Fibroblast of mammary gland (primary cell): ENCODE data around the gene ADK.
A peak's percentile ranks its signal among the peaks of the same experiment; 100 is the strongest.

Source experiments
- DNase-seq: peaks from one replicate; pipeline ENCODE4 v3.0.0-alpha.2; 2010; ENCODE audit warnings: low read depth
- H3K4me3 ChIP-seq: 2 replicates; pipeline ENCODE4 v1.5.1; 2011; ENCODE audit warnings: low read depth, mild to moderate bottlenecking, low read length, moderate library complexity; ENCODE audit not compliant: control insufficient read depth
- CTCF ChIP-seq: conservative IDR thresholded peaks from 2 replicates; pipeline ENCODE4 v1.5.1; 2011; ENCODE audit warnings: low read depth, low read length, inconsistent platforms; ENCODE audit not compliant: control insufficient read depth, insufficient read depth

Gene ADK

GRCh38 chr10:74539317-74539716, 388.3 kb downstream of the ADK start:
- no peak overlapping the region for H3K4me3 ChIP-seq
- DNase-seq: no peak
- TF ChIP-seq CTCF: no peak

DNA sequence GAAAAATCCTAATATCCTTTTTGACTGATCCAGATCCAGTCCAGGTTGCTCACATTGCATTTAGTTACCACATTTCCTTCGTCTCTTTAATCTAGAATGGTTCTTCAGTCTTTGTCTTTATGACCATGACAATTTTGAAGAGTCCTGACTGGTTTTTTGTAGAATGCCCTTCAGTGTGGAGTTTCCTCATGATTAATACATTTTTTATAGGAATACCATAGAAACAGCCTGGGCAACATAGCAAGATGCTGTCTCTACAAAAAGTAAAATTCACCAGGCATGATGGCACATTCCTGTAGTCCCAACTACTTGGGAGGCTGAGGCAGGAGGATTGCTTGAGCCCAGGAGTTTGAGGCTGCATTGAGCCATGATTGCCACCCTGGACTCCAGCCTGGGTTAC, 390.4 kb downstream of the ADK start:
- DNase-seq: no peak
- no peak for TF ChIP-seq CTCF
- no peak overlapping the region for H3K4me3 ChIP-seq

DNA sequence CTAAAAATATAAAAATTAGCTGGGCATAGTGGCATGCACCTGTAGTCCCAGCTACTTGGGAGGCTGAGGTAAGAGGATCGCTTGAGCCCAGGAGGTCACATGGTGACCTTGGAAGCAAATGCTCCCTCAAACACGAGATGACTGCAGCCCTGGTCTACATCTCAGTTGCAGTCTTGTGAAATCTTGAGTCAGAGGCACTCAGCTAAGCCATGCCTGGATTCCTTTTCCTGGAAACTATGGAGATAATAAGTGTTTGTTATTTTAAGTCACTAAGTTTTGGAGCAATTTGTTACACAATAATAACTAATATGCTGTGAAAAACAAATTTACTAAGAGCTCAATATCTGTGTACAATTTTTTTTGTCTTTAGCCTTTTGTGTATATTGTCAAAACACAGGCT, 391.1 kb downstream of the ADK start:
- DNase-seq: peak; percentile 90
- H3K4me3 ChIP-seq: no peak overlapping the region
- TF ChIP-seq CTCF: no peak

GRCh38 chr10:74543276-74543675, 392.3 kb downstream of the ADK start:
- no peak overlapping the region for H3K4me3 ChIP-seq
- no peak for TF ChIP-seq CTCF
- no peak for DNase-seq

GRCh38 chr10:74544106-74544505, 393.1 kb downstream of the ADK start:
- DNase-seq: peak; percentile 24
- no peak for TF ChIP-seq CTCF
- H3K4me3 ChIP-seq: no peak overlapping the region

GRCh38 chr10:74548676-74549075, 397.7 kb downstream of the ADK start:
- no peak for TF ChIP-seq CTCF
- DNase-seq: peak; percentile 8
- no peak overlapping the region for H3K4me3 ChIP-seq

- no peak for TF ChIP-seq CTCF
- H3K4me3 ChIP-seq: no peak overlapping the region
- no peak for DNase-seq
Observed at GRCh38 chr10:74556072-74556705, 405.2 kb downstream of the ADK start.
